GM19467 (cell line): ENCODE results near the gene GALNT2.

Experiments used
- ATAC-seq: cut with Tn5 transposase; IDR thresholded peaks from one replicate; pipeline ENCODE4 v1.9.1; 2021; ENCODE audit warnings: mild to moderate bottlenecking, moderate library complexity; ENCODE audit not compliant: unreplicated experiment

Gene GALNT2

GRCh38 chr1:230071316-230071715 is 4.3 kb downstream of the GALNT2 start:
- ATAC-seq: no peak

- no peak for ATAC-seq
Measured at GRCh38 chr1:230072296-230072695, 5.3 kb downstream of the GALNT2 start.

DNA sequence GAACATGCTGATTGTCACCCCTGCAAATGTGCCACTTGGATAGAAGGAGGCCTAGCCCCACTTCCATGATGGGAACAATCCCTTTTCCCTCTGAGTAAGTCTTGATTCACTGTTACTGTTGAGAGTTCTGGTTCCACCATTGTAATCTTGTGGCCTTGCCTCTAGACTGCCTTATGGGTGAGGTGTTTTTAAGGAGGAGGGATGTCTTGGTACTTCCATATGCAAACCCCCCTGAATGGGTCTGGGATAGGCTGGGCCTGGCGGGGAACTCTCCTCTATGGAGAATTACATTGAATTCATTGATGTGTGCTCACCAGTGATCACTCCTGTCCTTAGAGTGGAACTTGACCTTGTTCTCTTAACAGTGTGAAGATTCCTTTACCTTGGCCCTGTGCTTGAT is 5.8 kb downstream of the GALNT2 start:
- no peak for ATAC-seq

DNA sequence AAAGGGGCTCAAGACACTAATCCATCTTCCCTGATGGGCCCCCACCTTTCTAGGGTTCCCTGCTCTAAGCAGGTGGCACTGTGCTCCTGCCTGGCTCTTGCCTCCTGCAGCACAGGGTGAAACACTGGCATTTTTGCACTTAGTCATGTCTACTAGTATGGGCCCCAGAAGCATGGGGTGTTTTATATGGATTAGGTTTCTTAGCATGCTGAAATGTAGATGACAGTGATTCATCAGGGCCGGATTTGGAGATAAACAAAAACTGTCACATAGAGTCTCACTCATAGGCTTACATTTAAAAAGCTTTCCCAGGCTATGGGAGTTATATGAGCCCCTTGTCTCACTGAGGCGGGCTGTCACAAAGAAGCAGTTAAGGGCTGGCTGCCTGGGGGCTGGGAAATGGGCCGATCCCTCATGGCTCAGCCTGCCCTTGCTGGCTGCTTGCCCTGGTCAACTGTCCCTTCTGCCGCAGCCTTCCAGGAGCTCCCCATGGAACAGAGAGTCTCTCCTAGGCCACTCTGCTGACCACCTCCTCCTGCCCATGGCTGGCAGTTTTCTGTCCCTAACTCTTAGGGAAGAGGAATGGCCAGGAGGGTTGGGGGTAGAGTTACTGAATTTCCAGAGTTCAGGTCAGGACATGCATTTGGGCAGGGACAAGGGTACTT is 6.5 kb downstream of the GALNT2 start:
- ATAC-seq: no peak

- ATAC-seq: no peak
Measured at GRCh38 chr1:230074270-230074669, 7.2 kb downstream of the GALNT2 start.

DNA sequence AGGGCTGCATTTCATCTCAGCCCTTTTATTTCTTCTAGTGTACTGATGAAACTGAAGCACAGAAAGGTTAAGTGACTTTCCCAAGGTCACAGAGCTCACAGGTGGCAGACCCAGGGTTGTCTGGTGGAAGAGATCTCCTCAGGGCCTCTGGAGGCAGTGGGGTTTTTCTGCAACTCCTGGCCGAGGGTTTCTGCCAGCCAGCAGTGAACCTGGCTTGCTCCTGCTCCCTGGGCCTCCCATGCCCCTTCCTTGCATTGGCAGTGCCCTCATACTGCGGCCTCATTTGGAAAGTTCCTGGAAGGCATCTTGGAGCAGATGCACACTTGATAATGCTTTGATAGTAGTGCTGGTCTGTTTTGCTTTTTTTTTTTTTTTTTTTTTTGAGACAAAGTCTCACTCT is 7.7 kb downstream of the GALNT2 start:
- no peak for ATAC-seq

GRCh38 chr1:230076121-230076520 is 9.1 kb downstream of the GALNT2 start:
- no peak for ATAC-seq

GRCh38 chr1:230077011-230077410 is 10.0 kb downstream of the GALNT2 start:
- ATAC-seq: no peak

- no peak for ATAC-seq
Measured at GRCh38 chr1:230077436-230078213, 10.6 kb downstream of the GALNT2 start.

- no peak for ATAC-seq
Measured at GRCh38 chr1:230079199-230080024, 12.4 kb downstream of the GALNT2 start.

DNA sequence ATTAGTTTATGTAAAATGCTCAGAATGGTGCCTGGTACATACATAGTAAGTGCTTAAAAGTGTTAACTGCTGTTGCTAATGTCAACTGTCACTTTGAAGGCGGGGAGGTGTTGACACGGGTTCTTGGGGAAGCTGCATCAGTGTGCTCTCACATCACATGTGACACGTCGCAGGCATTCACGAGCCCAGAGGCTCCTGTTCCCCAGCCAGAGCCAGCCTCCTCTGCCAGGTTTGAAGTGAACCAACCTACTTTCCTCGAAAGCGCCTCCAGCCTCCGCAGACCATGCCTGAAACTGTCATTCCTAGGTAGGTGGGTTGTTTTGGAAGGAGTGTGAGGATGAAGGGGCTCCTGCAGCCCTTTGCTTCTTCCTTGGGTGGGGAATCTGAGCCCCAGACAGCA is 13.8 kb downstream of the GALNT2 start:
- ATAC-seq: no peak

DNA sequence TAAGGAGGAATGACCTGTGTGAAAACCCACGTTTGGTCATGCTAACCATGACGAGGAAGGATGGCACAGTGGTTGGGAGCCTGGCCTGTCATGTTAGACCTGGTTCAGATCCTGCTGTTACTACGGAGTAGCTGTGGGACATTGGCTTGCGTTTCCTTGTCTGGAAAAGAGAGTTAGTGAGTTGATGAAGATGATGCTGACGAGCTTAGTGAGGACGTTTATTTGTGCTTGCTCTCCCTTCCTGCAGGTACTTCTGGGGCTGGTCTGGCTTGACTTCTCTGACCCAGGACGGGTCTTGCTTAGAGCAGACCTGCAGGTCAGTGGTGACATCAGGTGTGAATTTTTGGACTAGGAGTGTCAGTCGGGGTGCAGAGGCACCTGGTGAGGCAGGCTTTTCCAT is 14.7 kb downstream of the GALNT2 start:
- ATAC-seq: no peak

DNA sequence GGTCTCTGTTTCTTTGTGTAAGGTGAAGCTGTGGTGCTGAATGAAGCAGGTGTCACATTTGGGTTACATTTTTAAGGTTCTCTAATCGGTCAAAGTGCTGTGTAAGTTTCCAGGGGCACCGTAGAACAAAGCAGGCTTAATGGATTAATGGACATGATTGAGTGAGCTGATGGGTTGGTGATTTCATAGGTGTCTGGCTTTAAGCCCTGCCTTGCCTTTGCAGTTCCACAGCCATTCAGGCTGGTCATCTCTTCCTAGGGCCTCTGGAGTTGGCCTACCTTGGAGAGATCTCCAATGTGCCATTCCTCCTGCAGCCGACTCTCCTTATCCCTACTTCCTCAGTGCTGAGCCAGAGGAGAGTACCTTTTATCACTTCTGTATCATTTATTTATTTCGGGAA is 15.2 kb downstream of the GALNT2 start:
- ATAC-seq: no peak

- ATAC-seq: no peak
Measured at GRCh38 chr1:230083053-230083452, 16.0 kb downstream of the GALNT2 start.

DNA sequence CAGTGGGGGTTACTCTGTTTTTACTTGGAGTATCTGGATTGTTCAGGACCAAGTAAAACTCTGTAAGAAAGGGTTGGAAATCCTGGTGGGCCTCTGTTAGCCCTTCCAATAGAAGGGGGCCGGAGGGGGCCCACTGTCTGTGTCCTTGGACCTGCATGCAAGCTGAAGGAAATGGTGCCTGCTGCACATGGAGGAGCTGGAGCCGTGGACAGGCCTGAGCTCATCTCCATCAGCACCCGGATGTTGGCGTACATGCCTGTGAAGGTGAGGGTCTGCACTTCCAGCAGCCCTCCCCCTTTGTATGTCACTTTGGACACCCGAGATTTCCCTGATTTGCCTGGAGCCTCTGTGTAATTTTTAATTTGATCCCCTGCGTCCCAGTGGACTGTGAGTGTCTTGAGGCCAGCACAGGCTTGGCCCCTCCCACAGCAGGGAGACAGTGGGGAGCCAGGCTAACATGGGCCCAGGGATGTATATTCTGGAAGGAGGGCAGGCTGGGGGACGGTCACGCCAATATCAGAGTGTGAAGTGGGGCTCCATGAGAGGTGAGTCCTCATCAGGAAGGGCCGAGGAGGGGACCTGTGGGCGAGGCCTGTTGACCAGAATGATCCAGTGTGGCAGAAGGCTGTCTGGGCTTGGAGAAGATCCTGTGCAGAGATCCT is 16.8 kb downstream of the GALNT2 start:
- ATAC-seq: no peak

GRCh38 chr1:230084408-230085177 is 17.6 kb downstream of the GALNT2 start:
- no peak for ATAC-seq

DNA sequence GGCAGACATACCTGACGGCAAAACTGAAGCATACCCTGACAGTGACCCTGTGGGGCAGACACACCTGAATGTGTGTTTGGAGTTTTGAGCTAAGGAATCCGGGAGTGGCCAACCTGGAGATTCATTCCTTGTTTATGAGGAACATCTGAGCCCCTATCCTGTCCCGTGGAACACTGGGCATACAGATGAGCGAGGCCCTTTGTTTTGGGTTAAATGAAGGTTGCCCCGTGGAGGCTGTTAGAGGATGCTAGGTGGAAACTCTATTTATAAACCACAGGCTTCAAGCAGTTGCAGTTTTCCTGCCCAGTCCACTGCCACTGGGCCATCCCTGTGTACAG is 18.1 kb downstream of the GALNT2 start:
- no peak for ATAC-seq

DNA sequence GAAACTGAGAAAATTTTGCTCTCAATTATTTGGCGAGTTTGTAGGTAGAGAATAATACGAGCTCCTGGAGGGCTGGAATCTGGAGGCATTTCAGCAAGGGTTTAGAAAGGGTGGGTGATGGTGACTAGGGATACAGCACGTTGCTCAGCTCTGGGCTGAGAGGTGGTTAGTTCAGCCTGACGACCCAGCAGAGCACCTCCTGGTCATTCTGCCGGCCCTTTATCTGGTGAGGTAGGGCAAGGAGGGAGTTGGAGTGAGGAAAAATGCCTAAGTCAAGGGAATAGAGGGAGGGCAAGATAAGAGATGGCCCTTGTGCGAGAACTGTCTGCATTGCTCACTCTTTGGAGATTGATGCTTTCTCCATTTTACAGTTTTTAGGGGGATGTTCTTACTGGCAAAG is 19.1 kb downstream of the GALNT2 start:
- no peak for ATAC-seq

DNA sequence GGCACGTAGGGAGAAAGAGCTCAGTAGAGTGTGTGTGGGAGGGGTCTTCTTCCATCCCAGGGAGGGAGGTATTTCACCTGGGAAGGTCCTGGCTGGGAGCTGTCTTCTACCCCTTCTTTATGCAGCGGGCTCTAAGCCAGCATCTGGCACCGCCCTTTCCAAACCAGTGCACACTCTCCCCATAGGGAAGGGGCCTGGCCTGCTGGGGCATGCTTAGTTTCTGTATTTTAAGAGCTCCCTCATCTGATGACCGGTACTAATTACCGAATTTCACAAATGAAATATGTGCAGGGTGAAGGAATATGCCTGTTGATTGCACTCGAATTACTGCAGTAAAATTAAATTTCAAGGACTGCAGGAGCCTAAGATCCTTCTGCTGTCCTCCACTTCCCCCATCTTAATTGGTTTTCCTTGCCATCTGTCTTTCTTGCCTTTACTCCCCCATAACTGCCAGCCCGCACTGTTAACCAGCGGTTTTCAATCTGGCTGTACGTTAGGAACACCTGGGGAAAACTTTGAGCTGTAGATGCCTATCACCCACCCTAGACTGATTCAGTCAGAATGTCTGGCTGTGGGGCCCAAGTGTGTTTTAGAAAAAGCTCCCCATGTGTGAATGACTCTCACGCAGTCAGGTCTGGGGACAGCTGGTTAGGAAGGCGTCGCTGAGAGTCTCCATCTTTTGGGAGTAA is 20.1 kb downstream of the GALNT2 start:
- no peak for ATAC-seq

- no peak for ATAC-seq
Measured at GRCh38 chr1:230087717-230088105, 20.7 kb downstream of the GALNT2 start.
